ENCODE measurements around the gene PTPRJ. TPM values are rescaled to one million over a fixed set of nuclear protein-coding genes. Genes with fewer than 3 reads are reported as not detected.

PTPRJ gene
- total and polyA plus RNA-seq, 2 of the 13 experiments (the other 11 are each of a cell fraction or from before 2014, with no cell fraction given) = 1.0 to 1.2 TPM

- in situ Hi-C loops (cut with HindIII; ENCODE audit: extremely low pct_ligation_motif_present, low pct_unique_long_range_greater_than_20kb) (no loop called here), intact Hi-C loops (cut with micrococcal nuclease; ENCODE audit: unreplicated experiment) (no loop called here)
- WGBS (ENCODE audit: low lambda C conversion rate) = 65% methylated on average over 9 of the region's 11 CpGs
- Histone ChIP-seq H3K4me2 (ENCODE audit: low read depth, low read length) (no peak overlapping the region), H3K79me2 (ENCODE audit: insufficient read depth, low read length) (no peaks in the 10 kb centered on the region), H3K9ac (ENCODE audit: insufficient read depth, low read depth, low read length) (no peak overlapping the region), H3K9me3 (ENCODE audit: low read length) (no peaks in the 10 kb centered on the region), H3K36me3 (replicated peaks in 1 of 2; ENCODE audit: control insufficient read depth in 1 of 2, insufficient read depth in 2 of 2, low read length in 2 of 2) (no peaks in the 10 kb centered on the region), H3K4me3 (replicated peaks in 1 of 3; ENCODE audit: insufficient read depth in 1 of 3, low read depth in 2 of 3, low read length in 3 of 3) (no peak overlapping the region), H3K4me1 (ENCODE audit: insufficient read depth, low read length) (peaks cover 54% of the 10 kb centered on the region), H4K20me1 (ENCODE audit: insufficient read depth, low read length) (no peaks in the 10 kb centered on the region), H3K27me3 (ENCODE audit: control insufficient read depth in 1 of 2, insufficient read depth in 2 of 2, low read length in 2 of 2) (no peaks in the 10 kb centered on the region), H2AFZ (ENCODE audit: low read length) (no peak overlapping the region), H3K27ac (ENCODE audit: extremely low read length, insufficient read depth, low read length) (no peak overlapping the region)
- TF ChIP-seq ZNF770 (CRISPR knock-in tag; IDR thresholded peaks at IDR 0.05) (peak; percentile 90), FOSL2 (CRISPR knock-in tag; IDR thresholded peaks at IDR 0.05) (peak; percentile 67), ELF3 (CRISPR knock-in tag; IDR thresholded peaks at IDR 0.05) (no peak), ZNF781 (CRISPR knock-in tag; IDR thresholded peaks at IDR 0.05; ENCODE audit: borderline replicate concordance, not compliant biosample characterization) (no peak), MTERF4 (CRISPR knock-in tag; IDR thresholded peaks at IDR 0.05) (no peak), MIER2 (CRISPR knock-in tag; IDR thresholded peaks at IDR 0.05) (no peak), TBX2 (CRISPR knock-in tag; IDR thresholded peaks at IDR 0.05; ENCODE audit: borderline replicate concordance) (no peak), ZNF512B (CRISPR knock-in tag; IDR thresholded peaks at IDR 0.05; ENCODE audit: borderline replicate concordance) (no peak), HNRNPUL1 (IDR thresholded peaks at IDR 0.05; ENCODE audit: low read depth, low read length) (no peak), ZBTB39 (CRISPR knock-in tag; IDR thresholded peaks at IDR 0.05) (no peak), PLRG1 (conservative IDR thresholded peaks at IDR 0.05) (no peak)
- DNase-seq (ENCODE audit: low spot score) (no peak), ATAC-seq (peak; percentile 47; the same call in 2 of the 3 replicates), FAIRE-seq (no peak)
- ChIA-PET POLR2A (no interaction called here), CTCF (ENCODE audit: low intra/inter-chr PET ratio, low total read pairs) (no interaction called here)
- no TSS peak for BruUV-seq (replicated peaks)
Observed at GRCh38 chr11:47992959-47993820, 12.8 kb downstream of the PTPRJ start.
